Hepatocyte (in vitro differentiated cells): Measurements from ENCODE around the gene KPNA3. TPM values are rescaled to one million over a fixed set of nuclear protein-coding genes. Genes with fewer than 3 reads are reported as not detected.

Experiments used
- DNase-seq: peaks from one replicate; pipeline ENCODE4 v3.0.0-alpha.2; 2016; ENCODE audit warnings: low spot score
- H2AFZ ChIP-seq: fragments of 200-600 bp; sonication (generic); 2 replicates; pipeline ENCODE4 v1.6.0; 2016; ENCODE audit warnings: antibody characterized with exemption, mild to moderate bottlenecking
- H3K27ac ChIP-seq: fragments of 200-600 bp; sonication (generic); 2 replicates; pipeline ENCODE4 v1.5.1; 2016; ENCODE audit warnings: mild to moderate bottlenecking
- H3K27me3 ChIP-seq: fragments of 200-600 bp; sonication (generic); 2 replicates; pipeline ENCODE4 v1.6.1; 2016
- H3K36me3 ChIP-seq: fragments of 200-600 bp; sonication (generic); replicated peaks from 2 replicates; pipeline ENCODE4 v1.5.1; 2016; ENCODE audit warnings: low read depth; ENCODE audit not compliant: insufficient read depth
- H3K4me1 ChIP-seq: fragments of 200-600 bp; sonication (generic); 2 replicates; pipeline ENCODE4 v1.5.1; 2016; ENCODE audit warnings: mild to moderate bottlenecking, moderate library complexity; ENCODE audit not compliant: insufficient read depth
- H3K4me2 ChIP-seq: fragments of 200-600 bp; sonication (generic); 2 replicates; pipeline ENCODE4 v1.6.0; 2016
- H3K4me3 ChIP-seq: fragments of 200-600 bp; sonication (generic); 2 replicates; pipeline ENCODE4 v1.5.1; 2016; ENCODE audit warnings: mild to moderate bottlenecking
- H3K79me2 ChIP-seq: fragments of 200-600 bp; sonication (generic); 2 replicates; pipeline ENCODE4 v1.6.0; 2017; ENCODE audit warnings: mild to moderate bottlenecking
- H3K9me2 ChIP-seq: fragments of 200-600 bp; sonication (generic); replicated peaks from 2 replicates; pipeline ENCODE4 v1.6.0; 2017; ENCODE audit warnings: mild to moderate bottlenecking; ENCODE audit not compliant: insufficient read depth
- H3K9me3 ChIP-seq: fragments of 200-600 bp; sonication (generic); 2 replicates; pipeline ENCODE4 v1.5.1; 2016; ENCODE audit warnings: low read depth, mild to moderate bottlenecking
- H4K20me1 ChIP-seq: fragments of 200-600 bp; sonication (generic); 2 replicates; pipeline ENCODE4 v1.6.0; 2016; ENCODE audit warnings: mild to moderate bottlenecking; ENCODE audit not compliant: insufficient read depth, poor library complexity, severe bottlenecking
- CTCF ChIP-seq: fragments of 200-600 bp; sonication (generic); IDR thresholded peaks from 2 replicates; pipeline ENCODE4 v1.5.1; 2016; ENCODE audit warnings: antibody characterized with exemption, mild to moderate bottlenecking; ENCODE audit not compliant: poor library complexity
- EZH2 ChIP-seq: fragments of 200-600 bp; sonication (generic); IDR thresholded peaks from 2 replicates; pipeline ENCODE4 v1.6.1; 2016; ENCODE audit warnings: antibody characterized with exemption, mild to moderate bottlenecking, borderline replicate concordance
- EZH2phosphoT487 ChIP-seq: fragments of 200-600 bp; sonication (generic); IDR thresholded peaks from one replicate; pipeline ENCODE4 v1.6.1; 2018; ENCODE audit warnings: antibody characterized with exemption, mild to moderate bottlenecking, low read depth, moderate library complexity; ENCODE audit not compliant: unreplicated experiment, severe bottlenecking
- WGBS: methylation state at CpG from one replicate; pipeline ENCODE4 v1.1.6; 2016; ENCODE audit warnings: low lambda C conversion rate; ENCODE audit errors: missing lambda C conversion rate; 5-methylcytosine and 5-hydroxymethylcytosine counted together
- polyA plus RNA-seq: library from polyadenylated mRNA; unstranded; fragments of >200 nt; fragmentation: Nextera tagmentation; extraction: Ambion mirVana; gene quantifications from 2 replicates; pipeline ENCODE4 v1.2.1, GENCODE V29; 2016
- total RNA-seq: library from RNA; depleted of rRNA; stranded (reverse); fragments of >200 nt; gene quantifications from 2 replicates; pipeline ENCODE4 v1.2.3, GENCODE V29; 2014

The KPNA3 gene
- total and polyA plus RNA-seq, 2 experiments from 2014 or later, result 41.1 to 61.8 TPM

DNA sequence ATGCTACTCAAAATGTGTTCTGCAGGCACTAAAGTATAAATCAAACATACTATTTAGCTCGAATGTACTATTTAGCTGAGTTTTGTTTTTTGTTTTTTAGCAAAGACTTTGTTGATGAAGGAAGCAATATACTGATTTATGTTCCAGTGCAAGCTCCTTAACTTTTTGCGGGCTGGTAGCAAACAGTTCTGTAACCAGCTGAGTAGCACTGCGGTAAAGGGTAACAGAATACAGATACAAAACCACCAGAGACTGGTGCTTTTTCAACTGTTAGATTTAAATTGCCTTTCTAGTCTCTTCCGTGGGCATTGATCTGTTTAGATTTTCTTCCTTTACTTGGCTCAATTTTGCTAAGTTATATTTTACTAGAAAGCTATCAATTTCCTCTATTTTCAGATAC is 39.0 kb upstream of the KPNA3 start:
- no peak overlapping the region for H2AFZ ChIP-seq
- 57% methylated on average over 4 of the region's 4 CpGs for WGBS
- H3K4me3 ChIP-seq, result no peak overlapping the region
- no peaks in the 10 kb centered on the region for H3K36me3 ChIP-seq
- H3K27ac ChIP-seq, result no peak overlapping the region
- H3K9me2 ChIP-seq, result no peaks in the 10 kb centered on the region
- H3K27me3 ChIP-seq, result no peaks in the 10 kb centered on the region
- no peak overlapping the region for H3K4me2 ChIP-seq
- no peak for DNase-seq
- no peaks in the 10 kb centered on the region for H3K4me1 ChIP-seq
- H4K20me1 ChIP-seq, result no peaks in the 10 kb centered on the region
- TF ChIP-seq EZH2, result no peak
- TF ChIP-seq EZH2phosphoT487, result no peak
- TF ChIP-seq CTCF, result no peak
- no peaks in the 10 kb centered on the region for H3K79me2 ChIP-seq
- H3K9me3 ChIP-seq, result no peaks in the 10 kb centered on the region

- no peak overlapping the region for H3K4me2 ChIP-seq
- no peaks in the 10 kb centered on the region for H3K79me2 ChIP-seq
- no peak for DNase-seq
- H3K9me3 ChIP-seq, result no peaks in the 10 kb centered on the region
- H3K4me3 ChIP-seq, result no peak overlapping the region
- H2AFZ ChIP-seq, result no peak overlapping the region
- H3K4me1 ChIP-seq, result no peaks in the 10 kb centered on the region
- WGBS, result 81% methylated on average over 3 of the region's 3 CpGs
- H3K27ac ChIP-seq, result no peak overlapping the region
- no peaks in the 10 kb centered on the region for H3K27me3 ChIP-seq
- H3K9me2 ChIP-seq, result no peaks in the 10 kb centered on the region
- H4K20me1 ChIP-seq, result no peaks in the 10 kb centered on the region
- TF ChIP-seq CTCF (no peak), EZH2 (no peak), EZH2phosphoT487 (no peak)
- H3K36me3 ChIP-seq, result no peaks in the 10 kb centered on the region
Measured at GRCh38 chr13:49830721-49831120, 38.2 kb upstream of the KPNA3 start.

DNA sequence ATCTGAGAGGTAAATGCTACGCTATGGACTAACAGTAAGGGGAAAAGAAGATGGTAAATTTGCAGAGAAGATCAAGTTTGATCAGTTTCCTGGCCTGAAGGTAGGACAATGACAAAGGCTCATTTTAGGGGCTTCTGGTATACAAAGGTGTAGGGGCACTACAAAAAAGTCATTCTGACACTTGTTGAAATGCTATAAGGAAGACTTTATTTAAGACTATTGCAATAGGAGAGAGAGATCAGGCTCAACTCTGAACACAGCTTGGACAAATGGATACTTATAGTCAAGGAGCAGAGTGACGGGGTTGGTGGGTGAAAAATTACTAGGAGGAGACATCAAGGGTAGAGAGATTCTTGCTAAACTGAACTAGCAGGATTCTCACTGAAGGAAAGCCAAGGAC is 37.2 kb upstream of the KPNA3 start:
- Histone ChIP-seq H3K36me3 (no peaks in the 10 kb centered on the region), H3K27me3 (no peaks in the 10 kb centered on the region), H2AFZ (no peak overlapping the region), H3K79me2 (no peaks in the 10 kb centered on the region), H3K27ac (no peak overlapping the region), H3K4me3 (no peak overlapping the region), H3K9me3 (no peaks in the 10 kb centered on the region), H4K20me1 (no peaks in the 10 kb centered on the region), H3K9me2 (no peaks in the 10 kb centered on the region), H3K4me1 (no peaks in the 10 kb centered on the region), H3K4me2 (no peak overlapping the region)
- 91% methylated on average over 2 of the region's 2 CpGs for WGBS
- TF ChIP-seq EZH2phosphoT487 (no peak), EZH2 (no peak), CTCF (no peak)
- DNase-seq, result no peak

DNA sequence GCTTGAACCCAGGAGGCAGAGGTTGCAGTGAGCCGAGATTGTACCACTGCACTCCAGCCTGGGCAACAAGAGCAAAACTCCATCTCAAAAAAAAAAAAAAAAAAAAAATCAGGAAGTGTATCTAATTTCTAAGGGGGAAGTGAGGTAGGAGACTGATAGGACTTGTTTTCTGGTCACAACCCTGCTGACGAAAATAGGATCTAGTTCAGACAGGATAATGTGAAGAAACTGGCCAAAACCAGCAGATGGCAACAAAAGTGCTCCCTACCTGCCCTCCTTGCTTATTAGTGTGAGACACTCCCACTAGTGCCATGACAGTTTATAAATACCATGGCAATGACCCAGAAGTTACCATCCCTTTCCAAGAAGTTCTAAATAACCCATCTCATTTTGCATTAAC is 36.0 kb upstream of the KPNA3 start:
- Histone ChIP-seq H2AFZ (no peak overlapping the region), H3K9me2 (no peaks in the 10 kb centered on the region), H3K4me2 (no peak overlapping the region), H3K27ac (no peak overlapping the region), H4K20me1 (no peaks in the 10 kb centered on the region), H3K4me3 (no peak overlapping the region), H3K79me2 (no peaks in the 10 kb centered on the region), H3K27me3 (no peaks in the 10 kb centered on the region), H3K4me1 (no peaks in the 10 kb centered on the region), H3K36me3 (no peaks in the 10 kb centered on the region), H3K9me3 (no peaks in the 10 kb centered on the region)
- DNase-seq, result no peak
- TF ChIP-seq EZH2 (no peak), CTCF (no peak), EZH2phosphoT487 (no peak)
- 90% methylated on average over 2 of the region's 2 CpGs for WGBS
